Stimulated activated naive B cell treated with anti-CD40 and anti-IgM and Interleukin-4, amounts not matched to agents 10 μg/mL and 1 μg/mL and 100 μg/mL, for 72 hours (primary cell): ENCODE data around the gene HOXC4.
"Not testable (repeated sequence)": the region's sequence is repeated elsewhere in the genome, so short reads cannot be mapped to it uniquely, and the experiment has no call there.

Source experiments
- ATAC-seq, 2 donors: fragments of 150-1000 bp; cut with Tn5 transposase; replicated peaks; 2 replicates each; pipeline ENCODE4 v1.10.0; 2021; ENCODE audit warnings: moderate library complexity in 1 of 2
- DNase-seq: peaks from one replicate; pipeline ENCODE4 v3.0.0; 2021
- H3K27ac Mint-ChIP-seq: one replicate; pipeline ENCODE4 v1.8.0; 2022; ENCODE audit warnings: mild to moderate bottlenecking, mixed read lengths
- H3K27me3 Mint-ChIP-seq, 2 donors: one replicate each; pipeline ENCODE4 v1.8.0; 2022; ENCODE audit warnings: mixed read lengths in 2 of 2
- H3K36me3 Mint-ChIP-seq, 2 donors: one replicate each; pipeline ENCODE4 v1.8.0; 2022; ENCODE audit warnings: mixed read lengths in 2 of 2, mild to moderate bottlenecking in 1 of 2
- H3K4me1 Mint-ChIP-seq, 2 donors: one replicate each; pipeline ENCODE4 v1.8.0; 2022; ENCODE audit warnings: mixed read lengths in 2 of 2, mild to moderate bottlenecking in 1 of 2
- H3K4me3 Mint-ChIP-seq, 2 donors: one replicate each; pipeline ENCODE4 v1.8.0; 2022; ENCODE audit warnings: mild to moderate bottlenecking in 2 of 2, mixed read lengths in 2 of 2, moderate library complexity in 1 of 2
- H3K9me3 Mint-ChIP-seq, 2 donors: one replicate each; pipeline ENCODE4 v1.8.0; 2022; ENCODE audit warnings: mixed read lengths in 2 of 2, mild to moderate bottlenecking in 1 of 2

The HOXC4 gene

GRCh38 chr12:54060174-54060974, 6.7 kb downstream of the HOXC4 start:
- H3K27me3 Mint-ChIP-seq = peaks cover 77 to 80% of the 10 kb centered on the region in 2 donors
- ATAC-seq (no peak), DNase-seq (no peak)
- no peaks in the 10 kb centered on the region for H3K9me3 Mint-ChIP-seq
- H3K27ac Mint-ChIP-seq = no peak overlapping the region
- no peak overlapping the region for H3K4me3 Mint-ChIP-seq
- peaks cover 0 to 2% of the 10 kb centered on the region in 2 donors for H3K36me3 Mint-ChIP-seq
- peaks cover 2 to 6% of the 10 kb centered on the region in 2 donors for H3K4me1 Mint-ChIP-seq

- no peak overlapping the region for H3K27ac Mint-ChIP-seq
- H3K9me3 Mint-ChIP-seq = no peaks in the 10 kb centered on the region
- DNase-seq (no peak), ATAC-seq (no peak)
- peaks cover 0 to 2% of the 10 kb centered on the region in 2 donors for H3K36me3 Mint-ChIP-seq
- H3K27me3 Mint-ChIP-seq = peaks cover 72 to 81% of the 10 kb centered on the region in 2 donors
- H3K4me1 Mint-ChIP-seq = peaks cover 2 to 6% of the 10 kb centered on the region in 2 donors
- no peak overlapping the region for H3K4me3 Mint-ChIP-seq
These were observed 7.5 kb downstream of the HOXC4 start for GRCh38 chr12:54060975-54061778.

GRCh38 chr12:54065677-54066076, 12.0 kb downstream of the HOXC4 start:
- H3K4me1 Mint-ChIP-seq = no peaks in the 10 kb centered on the region
- no peaks in the 10 kb centered on the region for H3K36me3 Mint-ChIP-seq
- no peak for DNase-seq
- H3K27me3 Mint-ChIP-seq = peaks cover 59 to 69% of the 10 kb centered on the region in 2 donors
- no peak overlapping the region for H3K27ac Mint-ChIP-seq
- no peak for ATAC-seq
- H3K9me3 Mint-ChIP-seq = no peaks in the 10 kb centered on the region
- no peak overlapping the region for H3K4me3 Mint-ChIP-seq

- H3K9me3 Mint-ChIP-seq = no peaks in the 10 kb centered on the region
- no peak overlapping the region for H3K4me3 Mint-ChIP-seq
- H3K4me1 Mint-ChIP-seq = no peaks in the 10 kb centered on the region
- no peaks in the 10 kb centered on the region for H3K36me3 Mint-ChIP-seq
- peaks cover 61 to 69% of the 10 kb centered on the region in 2 donors for H3K27me3 Mint-ChIP-seq
- DNase-seq = no peak
- H3K27ac Mint-ChIP-seq = no peak overlapping the region
- ATAC-seq = no peak
These were observed 12.8 kb downstream of the HOXC4 start for GRCh38 chr12:54066408-54066807.

GRCh38 chr12:54068418-54069070, 14.9 kb downstream of the HOXC4 start:
- no peak overlapping the region for H3K27ac Mint-ChIP-seq
- no peaks in the 10 kb centered on the region for H3K4me1 Mint-ChIP-seq
- H3K9me3 Mint-ChIP-seq = no peaks in the 10 kb centered on the region
- peaks cover 48 to 60% of the 10 kb centered on the region in 2 donors for H3K27me3 Mint-ChIP-seq
- ATAC-seq = no peak
- DNase-seq = no peak
- H3K4me3 Mint-ChIP-seq = no peak overlapping the region
- no peaks in the 10 kb centered on the region for H3K36me3 Mint-ChIP-seq

- H3K4me1 Mint-ChIP-seq = no peaks in the 10 kb centered on the region
- H3K4me3 Mint-ChIP-seq = no peak overlapping the region
- H3K27ac Mint-ChIP-seq = no peak overlapping the region
- no peak for ATAC-seq
- H3K27me3 Mint-ChIP-seq = peaks cover 34 to 46% of the 10 kb centered on the region in 2 donors
- no peaks in the 10 kb centered on the region for H3K9me3 Mint-ChIP-seq
- no peaks in the 10 kb centered on the region for H3K36me3 Mint-ChIP-seq
- no peak for DNase-seq
These were observed 18.3 kb downstream of the HOXC4 start for GRCh38 chr12:54071942-54072341.

GRCh38 chr12:54074308-54074707, 20.7 kb downstream of the HOXC4 start:
- peaks cover 0 to 5% of the 10 kb centered on the region in 2 donors for H3K4me1 Mint-ChIP-seq
- peaks cover 21 to 30% of the 10 kb centered on the region in 2 donors for H3K27me3 Mint-ChIP-seq
- no peak overlapping the region for H3K27ac Mint-ChIP-seq
- H3K36me3 Mint-ChIP-seq = no peaks in the 10 kb centered on the region
- no peak for DNase-seq
- H3K4me3 Mint-ChIP-seq = no peak overlapping the region
- H3K9me3 Mint-ChIP-seq = no peaks in the 10 kb centered on the region
- ATAC-seq = no peak

- H3K36me3 Mint-ChIP-seq = no peaks in the 10 kb centered on the region
- H3K4me3 Mint-ChIP-seq = no peak overlapping the region
- H3K9me3 Mint-ChIP-seq = no peaks in the 10 kb centered on the region
- ATAC-seq (no peak), DNase-seq (no peak)
- H3K27me3 Mint-ChIP-seq = peaks cover 17 to 23% of the 10 kb centered on the region in 2 donors
- H3K27ac Mint-ChIP-seq = no peak overlapping the region
- H3K4me1 Mint-ChIP-seq = peaks cover 0 to 10% of the 10 kb centered on the region in 2 donors
These were observed 21.8 kb downstream of the HOXC4 start for GRCh38 chr12:54075409-54075808.

GRCh38 chr12:54075974-54076373, 22.3 kb downstream of the HOXC4 start:
- peaks cover 13 to 17% of the 10 kb centered on the region in 2 donors for H3K27me3 Mint-ChIP-seq
- DNase-seq (no peak), ATAC-seq (no peak)
- H3K4me1 Mint-ChIP-seq = peaks cover 2 to 15% of the 10 kb centered on the region in 2 donors
- no peak overlapping the region for H3K27ac Mint-ChIP-seq
- no peaks in the 10 kb centered on the region for H3K9me3 Mint-ChIP-seq
- H3K36me3 Mint-ChIP-seq = no peaks in the 10 kb centered on the region
- no peak overlapping the region for H3K4me3 Mint-ChIP-seq

GRCh38 chr12:54077843-54078242, 24.2 kb downstream of the HOXC4 start:
- H3K4me3 Mint-ChIP-seq, H3K9me3 Mint-ChIP-seq, ATAC-seq, H3K27me3 Mint-ChIP-seq, DNase-seq, H3K36me3 Mint-ChIP-seq: not testable (repeated sequence)
- Mint-ChIP-seq H3K27ac (peak overlapping the region; percentile 16), H3K4me1 (peaks cover 12 to 30% of the 10 kb centered on the region in 2 donors)

GRCh38 chr12:54079115-54079514, 25.5 kb downstream of the HOXC4 start:
- not testable (repeated sequence) for ATAC-seq, H3K36me3 Mint-ChIP-seq, H3K9me3 Mint-ChIP-seq, H3K27me3 Mint-ChIP-seq, H3K4me3 Mint-ChIP-seq, DNase-seq
- peak overlapping the region; percentile 6 for H3K27ac Mint-ChIP-seq
- peaks cover 14 to 42% of the 10 kb centered on the region in 2 donors for H3K4me1 Mint-ChIP-seq

GRCh38 chr12:54080008-54080924, 26.6 kb downstream of the HOXC4 start:
- H3K9me3 Mint-ChIP-seq, ATAC-seq, H3K27me3 Mint-ChIP-seq, H3K36me3 Mint-ChIP-seq, H3K4me3 Mint-ChIP-seq, DNase-seq, H3K27ac Mint-ChIP-seq: not testable (repeated sequence)
- H3K4me1 Mint-ChIP-seq = peaks cover 14 to 42% of the 10 kb centered on the region in 2 donors

- not testable (repeated sequence) for H3K27me3 Mint-ChIP-seq, ATAC-seq, H3K36me3 Mint-ChIP-seq, H3K9me3 Mint-ChIP-seq
- DNase-seq = peak; percentile 12
- Mint-ChIP-seq H3K4me1 (peaks cover 14 to 42% of the 10 kb centered on the region in 2 donors), H3K4me3 (peak overlapping the region; percentile 85 to 89), H3K27ac (peak overlapping the region; percentile 87)
These were observed 27.4 kb downstream of the HOXC4 start for GRCh38 chr12:54081053-54081514.
